T-helper 1 cell treated with Interleukin-12 subunit alpha and Interleukin-12 subunit beta and Interleukin-4 antibody, amounts not matched to agents 30 μg/mL and 1 μg/mL, for 36 hours (primary cell): ENCODE results near the gene GAL3ST2.

Source experiments
- H3K27ac Mint-ChIP-seq: one replicate; pipeline ENCODE4 v1.8.0; 2021; ENCODE audit warnings: mild to moderate bottlenecking, mixed read lengths
- H3K27me3 Mint-ChIP-seq: one replicate; pipeline ENCODE4 v1.8.0; 2021; ENCODE audit warnings: low read depth, mixed read lengths
- H3K36me3 Mint-ChIP-seq: one replicate; pipeline ENCODE4 v1.8.0; 2021; ENCODE audit warnings: low read depth, mixed read lengths
- H3K4me1 Mint-ChIP-seq: one replicate; pipeline ENCODE4 v1.8.0; 2021; ENCODE audit warnings: low read depth, mixed read lengths
- H3K4me3 Mint-ChIP-seq: one replicate; pipeline ENCODE4 v1.8.0; 2021; ENCODE audit warnings: mild to moderate bottlenecking, moderate library complexity, mixed read lengths
- H3K9me3 Mint-ChIP-seq: one replicate; pipeline ENCODE4 v1.8.0; 2021; ENCODE audit warnings: mixed read lengths

Gene GAL3ST2

GRCh38 chr2:241852981-241853631, 76.5 kb downstream of the GAL3ST2 start:
- H3K4me3 Mint-ChIP-seq, result no peak overlapping the region

More at GRCh38 chr2:241852981-241853631, 76.5 kb downstream of the GAL3ST2 start:
- H3K4me1 Mint-ChIP-seq, result peaks cover 5% of the 10 kb centered on the region
- H3K36me3 Mint-ChIP-seq, result no peaks in the 10 kb centered on the region
- no peaks in the 10 kb centered on the region for H3K27me3 Mint-ChIP-seq
- no peaks in the 10 kb centered on the region for H3K9me3 Mint-ChIP-seq
- H3K27ac Mint-ChIP-seq, result no peak overlapping the region
